Subcutaneous abdominal adipose tissue (tissue), 5 donors: ENCODE results near the gene FAM114A1.
"Not testable (repeated sequence)": the region's sequence is repeated elsewhere in the genome, so short reads cannot be mapped to it uniquely, and the experiment has no call there.

Experiments used
- H3K27ac ChIP-seq: one replicate; pipeline ENCODE4 v1.7.0; 2013; ENCODE audit warnings: low read depth, mild to moderate bottlenecking, inconsistent platforms, low read length, moderate library complexity
- H3K27me3 ChIP-seq, 5 donors: one replicate each; pipeline ENCODE4 v1.7.0; 2013; ENCODE audit warnings: low read length in 5 of 5, inconsistent platforms in 1 of 5; ENCODE audit not compliant: control insufficient read depth in 5 of 5, insufficient read depth in 4 of 5
- H3K36me3 ChIP-seq, 5 donors: one replicate each; pipeline ENCODE4 v1.7.0; 2013; ENCODE audit warnings: low read length in 5 of 5; ENCODE audit not compliant: control insufficient read depth in 5 of 5, insufficient read depth in 5 of 5
- H3K4me1 ChIP-seq, 5 donors: one replicate each; pipeline ENCODE4 v1.7.0; 2013; ENCODE audit warnings: low read length in 5 of 5, mild to moderate bottlenecking in 3 of 5, moderate library complexity in 1 of 5; ENCODE audit not compliant: control insufficient read depth in 5 of 5, insufficient read depth in 5 of 5
- H3K4me3 ChIP-seq, 5 donors: one replicate each; pipeline ENCODE4 v1.7.0; 2013; ENCODE audit warnings: low read length in 5 of 5, low read depth in 1 of 5
- H3K9ac ChIP-seq, 5 donors: one replicate each; pipeline ENCODE4 v1.7.0; 2013; ENCODE audit warnings: low read length in 5 of 5, mild to moderate bottlenecking in 4 of 5, moderate library complexity in 3 of 5
- H3K9me3 ChIP-seq, 5 donors: one replicate each; pipeline ENCODE4 v1.7.0; 2013; ENCODE audit warnings: low read length in 5 of 5; ENCODE audit not compliant: control insufficient read depth in 5 of 5
- donor health status: healthy.
- donor health status: healthy.
- donor health status: healthy.
- donor health status: healthy.
- donor health status: healthy.

Gene FAM114A1

GRCh38 chr4:38985410-38986100 lies 117.9 kb downstream of the FAM114A1 start:
- Histone ChIP-seq H3K9ac (no peak overlapping the region), H3K9me3 (no peaks in the 10 kb centered on the region), H3K4me1 (peaks cover 0 to 14% (median 7%) of the 10 kb centered on the region in 5 donors), H3K4me3 (no peak overlapping the region), H3K36me3 (no peaks in the 10 kb centered on the region), H3K27ac (no peak overlapping the region), H3K27me3 (no peaks in the 10 kb centered on the region)

- no peaks in the 10 kb centered on the region for H3K36me3 ChIP-seq
- H3K9ac ChIP-seq = no peak overlapping the region
- no peaks in the 10 kb centered on the region for H3K27me3 ChIP-seq
- peaks cover 0 to 14% (median 7%) of the 10 kb centered on the region in 5 donors for H3K4me1 ChIP-seq
- no peak overlapping the region for H3K4me3 ChIP-seq
- no peak overlapping the region for H3K27ac ChIP-seq
- H3K9me3 ChIP-seq = no peaks in the 10 kb centered on the region
Measured at GRCh38 chr4:38987491-38987890, 119.9 kb downstream of the FAM114A1 start.

- H3K27me3 ChIP-seq, H3K27ac ChIP-seq, H3K4me3 ChIP-seq, H3K36me3 ChIP-seq, H3K9ac ChIP-seq, H3K9me3 ChIP-seq: not testable (repeated sequence)
- peaks cover 0 to 14% (median 7%) of the 10 kb centered on the region in 5 donors for H3K4me1 ChIP-seq
Measured at GRCh38 chr4:38988353-38988752, 120.7 kb downstream of the FAM114A1 start.

- H3K27ac ChIP-seq = no peak overlapping the region
- peaks cover 0 to 14% (median 2%) of the 10 kb centered on the region in 5 donors for H3K4me1 ChIP-seq
- no peak overlapping the region for H3K9ac ChIP-seq
- no peaks in the 10 kb centered on the region for H3K9me3 ChIP-seq
- H3K27me3 ChIP-seq = no peaks in the 10 kb centered on the region
- no peaks in the 10 kb centered on the region for H3K36me3 ChIP-seq
- H3K4me3 ChIP-seq = no peak overlapping the region
Measured at GRCh38 chr4:38989487-38989886, 121.9 kb downstream of the FAM114A1 start.

- Histone ChIP-seq H3K9ac (no peak overlapping the region), H3K9me3 (no peaks in the 10 kb centered on the region), H3K27me3 (no peaks in the 10 kb centered on the region), H3K36me3 (no peaks in the 10 kb centered on the region), H3K27ac (no peak overlapping the region), H3K4me1 (peaks cover 0 to 14% (median 0%) of the 10 kb centered on the region in 5 donors), H3K4me3 (no peak overlapping the region)
Measured at GRCh38 chr4:38990241-38990640, 122.6 kb downstream of the FAM114A1 start.

GRCh38 chr4:38993683-38994082 lies 126.1 kb downstream of the FAM114A1 start:
- H3K4me3 ChIP-seq = no peak overlapping the region
- H3K4me1 ChIP-seq = no peaks in the 10 kb centered on the region
- H3K36me3 ChIP-seq = no peaks in the 10 kb centered on the region
- no peak overlapping the region for H3K9ac ChIP-seq
- H3K9me3 ChIP-seq = no peaks in the 10 kb centered on the region
- H3K27me3 ChIP-seq = no peaks in the 10 kb centered on the region
- no peak overlapping the region for H3K27ac ChIP-seq

GRCh38 chr4:38994135-38994534 lies 126.5 kb downstream of the FAM114A1 start:
- Histone ChIP-seq H3K27ac (no peak overlapping the region), H3K9me3 (no peaks in the 10 kb centered on the region), H3K4me3 (no peak overlapping the region), H3K27me3 (no peaks in the 10 kb centered on the region), H3K4me1 (no peaks in the 10 kb centered on the region), H3K9ac (no peak overlapping the region), H3K36me3 (no peaks in the 10 kb centered on the region)
